Right cardiac atrium (tissue), 5 donors: ENCODE measurements around the gene PCSK6. TPM values are rescaled to one million over a fixed set of nuclear protein-coding genes. Genes with fewer than 3 reads are reported as not detected.

Experiments used
- ATAC-seq, 2 donors: fragments of 200-7000 bp; cut with Tn5 transposase; one replicate each; pipeline versions ENCODE4 v1.8.0 to v1.9.1; 2020; ENCODE audit warnings: moderate library complexity in 2 of 2, mild to moderate bottlenecking in 1 of 2
- DNase-seq, 3 donors: peaks; one replicate each; pipeline ENCODE4 v3.0.0-alpha.2; 2020
- H3K27ac ChIP-seq: one replicate; pipeline ENCODE4 v1.5.1; 2013; ENCODE audit warnings: mild to moderate bottlenecking, low read length, control low read depth, moderate library complexity
- H3K27me3 ChIP-seq: one replicate; pipeline ENCODE4 v1.6.1; 2013; ENCODE audit not compliant: control insufficient read depth, insufficient read depth
- H3K4me1 ChIP-seq: one replicate; pipeline ENCODE4 v1.6.1; 2013; ENCODE audit warnings: low read length; ENCODE audit not compliant: control insufficient read depth, insufficient read depth
- H3K4me3 ChIP-seq: one replicate; pipeline ENCODE4 v1.5.1; 2013; ENCODE audit warnings: low read length, control low read depth
- H3K9me3 ChIP-seq: one replicate; pipeline ENCODE4 v1.6.1; 2013; ENCODE audit warnings: low read length; ENCODE audit not compliant: control insufficient read depth
- WGBS: extraction: QIAGEN DNeasy Blood & Tissue Kit; methylation state at CpG from one replicate; pipeline ENCODE4 v1.1.7; 2013; 5-methylcytosine and 5-hydroxymethylcytosine counted together
- intact Hi-C, 4 donors: fragments of 100-400 bp; cut with DNase I; formaldehyde crosslinking; loops; one replicate each; pipeline versions ENCODE4 v1.11.0 to v1.14.0; 2022 to 2023
- polyA plus RNA-seq: library from polyadenylated mRNA; stranded (reverse); fragments of 200-250 nt; gene quantifications from one replicate; pipeline ENCODE4 v1.2.3, GENCODE V29; 2013
- total RNA-seq, 4 donors: library from RNA; stranded (reverse); fragmentation: NEBNext Ultra II Directional; extraction: Animal tissue kit (Norgen Biotek cat#: 25700); gene quantifications; one replicate each; pipeline ENCODE4 v1.2.1, GENCODE V29; 2021
- donor health status: healthy with polysubstance abuse.
- donor health status: DM: no; HTN: yes; CAD: no.
- donor health status: DM: no; HTN: no; CAD: no.
- donor health status: DM: no; HTN: yes; CAD: no; lungs with severe emphysema.
- donor health status: DM: yes; HTN: yes; CAD: no.

Gene PCSK6
- total and polyA plus RNA-seq, 5 donors: 7.7 to 21.4 (median 14.2) TPM

GRCh38 chr15:101498076-101498716 lies 8.7 kb upstream of the PCSK6 start:
- Histone ChIP-seq H3K27ac (no peak overlapping the region), H3K4me3 (no peak overlapping the region), H3K27me3 (no peaks in the 10 kb centered on the region), H3K9me3 (no peaks in the 10 kb centered on the region), H3K4me1 (no peaks in the 10 kb centered on the region)
- intact Hi-C loops: loop anchor here in 2 of 4 donors (10.0 kb wide), 2 partner anchors 193 to 203 kb away; partner anchors contain the start of gene SNRPA1 (in 1 of the 2)
- WGBS: 83% methylated on average over 9 of the region's 9 CpGs
- ATAC-seq: no peak
- DNase-seq: no peak

- no peaks in the 10 kb centered on the region for H3K4me1 ChIP-seq
These were observed 8.1 kb upstream of the PCSK6 start for GRCh38 chr15:101497484-101498034.

GRCh38 chr15:101497017-101497416 lies 7.5 kb upstream of the PCSK6 start:
- H3K4me3 ChIP-seq: no peak overlapping the region
- ATAC-seq (no peak), DNase-seq (no peak)
- WGBS: 84% methylated on average over 13 of the region's 13 CpGs
- H3K9me3 ChIP-seq: no peaks in the 10 kb centered on the region
- H3K27ac ChIP-seq: no peak overlapping the region
- no peaks in the 10 kb centered on the region for H3K4me1 ChIP-seq
- intact Hi-C loops: loop anchor here in 2 of 4 donors (10.0 kb wide), 2 partner anchors 192 to 202 kb away; partner anchors contain the start of gene SNRPA1 (in 1 of the 2)
- no peaks in the 10 kb centered on the region for H3K27me3 ChIP-seq

More at GRCh38 chr15:101497484-101498034, 8.1 kb upstream of the PCSK6 start:
- intact Hi-C loops: loop anchor here in 2 of 4 donors (10.0 kb wide), 2 partner anchors 193 to 203 kb away; partner anchors contain the start of gene SNRPA1 (in 1 of the 2)
- ATAC-seq: no peak
- Histone ChIP-seq H3K4me3 (no peak overlapping the region), H3K9me3 (no peaks in the 10 kb centered on the region), H3K27me3 (no peaks in the 10 kb centered on the region), H3K27ac (no peak overlapping the region)
- no peak for DNase-seq
- 76% methylated on average over 20 of the region's 20 CpGs for WGBS

GRCh38 chr15:101496198-101496986 lies 6.9 kb upstream of the PCSK6 start:
- Histone ChIP-seq H3K27ac (no peak overlapping the region), H3K9me3 (no peaks in the 10 kb centered on the region), H3K27me3 (no peaks in the 10 kb centered on the region), H3K4me3 (no peak overlapping the region), H3K4me1 (no peaks in the 10 kb centered on the region)
- intact Hi-C loops: loop anchor here in 2 of 4 donors (10.0 kb wide), 2 partner anchors 192 to 202 kb away; partner anchors contain the start of gene SNRPA1 (in 1 of the 2)
- 28% methylated on average over 23 of the region's 23 CpGs for WGBS
- no peak for ATAC-seq
- no peak for DNase-seq

- Histone ChIP-seq H3K4me1 (no peaks in the 10 kb centered on the region), H3K4me3 (no peak overlapping the region), H3K27ac (no peak overlapping the region), H3K27me3 (no peaks in the 10 kb centered on the region), H3K9me3 (no peaks in the 10 kb centered on the region)
- DNase-seq (no peak), ATAC-seq (no peak)
- intact Hi-C loops: loop anchor here in 2 of 4 donors (10.0 kb wide), 2 partner anchors 191 to 201 kb away; partner anchors contain the start of gene SNRPA1 (in 1 of the 2)
- 73% methylated on average over 22 of the region's 22 CpGs for WGBS
These were observed 6.1 kb upstream of the PCSK6 start for GRCh38 chr15:101495334-101496197.

- intact Hi-C loops: loop anchor here in 2 of 4 donors (10.0 kb wide), 2 partner anchors 190 to 200 kb away; partner anchors contain the start of gene SNRPA1 (in 1 of the 2)
- no peaks in the 10 kb centered on the region for H3K27me3 ChIP-seq
- no peak overlapping the region for H3K4me3 ChIP-seq
- DNase-seq: no peak
- H3K27ac ChIP-seq: no peak overlapping the region
- no peak for ATAC-seq
- WGBS: 75% methylated on average over 10 of the region's 10 CpGs
- no peaks in the 10 kb centered on the region for H3K4me1 ChIP-seq
- H3K9me3 ChIP-seq: no peaks in the 10 kb centered on the region
These were observed 4.8 kb upstream of the PCSK6 start for GRCh38 chr15:101494251-101494796.

GRCh38 chr15:101492766-101493692 lies 3.5 kb upstream of the PCSK6 start:
- H3K27ac ChIP-seq: no peak overlapping the region
- no peak overlapping the region for H3K4me3 ChIP-seq
- WGBS: 88% methylated on average over 7 of the region's 7 CpGs
- DNase-seq: no peak
- no peaks in the 10 kb centered on the region for H3K4me1 ChIP-seq
- no peak for ATAC-seq
- intact Hi-C loops: loop anchor here in 2 of 4 donors (10.0 kb wide), 2 partner anchors 188 to 198 kb away; partner anchors contain the start of gene SNRPA1 (in 1 of the 2)
- H3K9me3 ChIP-seq: no peaks in the 10 kb centered on the region
- H3K27me3 ChIP-seq: no peaks in the 10 kb centered on the region

GRCh38 chr15:101491734-101492640 lies 2.5 kb upstream of the PCSK6 start:
- Histone ChIP-seq H3K4me3 (no peak overlapping the region), H3K4me1 (no peaks in the 10 kb centered on the region), H3K27me3 (no peaks in the 10 kb centered on the region), H3K27ac (no peak overlapping the region), H3K9me3 (no peaks in the 10 kb centered on the region)
- intact Hi-C loops: loop anchor here in 2 of 4 donors (10.0 kb wide), 2 partner anchors 187 to 197 kb away; partner anchors contain the start of gene SNRPA1 (in 1 of the 2)
- 57% methylated on average over 18 of the region's 18 CpGs for WGBS
- ATAC-seq (no peak), DNase-seq (no peak)
